Stimulated activated naive CD8-positive, alpha-beta T cell treated with anti-CD3 and anti-CD28 coated beads, Interleukin-15, amount 100 ng/mL, for 72 hours (primary cell): ENCODE data around the gene TEX51.
A peak's percentile ranks its signal among the peaks of the same experiment; 100 is the strongest.

Experiments used
- ATAC-seq: fragments of 150-1000 bp; cut with Tn5 transposase; 2 replicates; pipeline ENCODE4 v1.10.0; 2021; ENCODE audit warnings: mild to moderate bottlenecking, moderate library complexity
- DNase-seq, 2 donors: peaks; one replicate each; pipeline ENCODE4 v3.0.0; 2021 to 2022
- H3K27ac Mint-ChIP-seq, 2 donors: one replicate each; pipeline ENCODE4 v1.8.0; 2022; ENCODE audit warnings: mild to moderate bottlenecking in 2 of 2, mixed read lengths in 2 of 2, moderate library complexity in 2 of 2
- H3K27me3 Mint-ChIP-seq: one replicate; pipeline ENCODE4 v1.8.0; 2022; ENCODE audit warnings: mixed read lengths
- H3K4me1 Mint-ChIP-seq: one replicate; pipeline ENCODE4 v1.8.0; 2022; ENCODE audit warnings: mild to moderate bottlenecking, mixed read lengths
- H3K4me3 Mint-ChIP-seq, 2 donors: one replicate each; pipeline ENCODE4 v1.8.0; 2022; ENCODE audit warnings: mild to moderate bottlenecking in 2 of 2, mixed read lengths in 2 of 2, moderate library complexity in 1 of 2
- H3K9me3 Mint-ChIP-seq, 2 donors: one replicate each; pipeline ENCODE4 v1.8.0; 2022; ENCODE audit warnings: mixed read lengths in 2 of 2

TEX51 gene

GRCh38 chr2:126894585-126895182 is 4.0 kb upstream of the TEX51 start:
- Mint-ChIP-seq H3K4me3 (no peak overlapping the region), H3K9me3 (peaks cover 0 to 12% of the 10 kb centered on the region in 2 donors), H3K27ac (no peak overlapping the region), H3K27me3 (no peaks in the 10 kb centered on the region), H3K4me1 (no peaks in the 10 kb centered on the region)
- peak in 1 of 2 donors; percentile 6 for DNase-seq
- no peak for ATAC-seq

GRCh38 chr2:126895336-126895735 is 3.4 kb upstream of the TEX51 start:
- no peak for ATAC-seq
- Mint-ChIP-seq H3K27me3 (no peaks in the 10 kb centered on the region), H3K9me3 (peaks cover 0 to 12% of the 10 kb centered on the region in 2 donors), H3K27ac (no peak overlapping the region), H3K4me1 (no peaks in the 10 kb centered on the region), H3K4me3 (no peak overlapping the region)
- no peak for DNase-seq

GRCh38 chr2:126896471-126896870 is 2.2 kb upstream of the TEX51 start:
- Mint-ChIP-seq H3K4me3 (no peak overlapping the region), H3K9me3 (peaks cover 0 to 12% of the 10 kb centered on the region in 2 donors), H3K27me3 (no peaks in the 10 kb centered on the region), H3K27ac (no peak overlapping the region), H3K4me1 (no peaks in the 10 kb centered on the region)
- no peak for ATAC-seq
- no peak for DNase-seq

- Mint-ChIP-seq H3K9me3 (peaks cover 0 to 22% of the 10 kb centered on the region in 2 donors), H3K4me3 (no peak overlapping the region), H3K27ac (peak overlapping the region in 1 of 2 donors; percentile 8), H3K4me1 (no peaks in the 10 kb centered on the region), H3K27me3 (peaks cover 7% of the 10 kb centered on the region)
- DNase-seq = peak in 1 of 2 donors; percentile 4
- ATAC-seq = peak; percentile 30
Measured at GRCh38 chr2:126899616-126900185, 1.0 kb downstream of the TEX51 start.

- Mint-ChIP-seq H3K27me3 (peaks cover 7% of the 10 kb centered on the region), H3K9me3 (peaks cover 0 to 22% of the 10 kb centered on the region in 2 donors), H3K4me1 (peaks cover under 1% of the 10 kb centered on the region), H3K4me3 (no peak overlapping the region), H3K27ac (peak overlapping the region in 1 of 2 donors; percentile 23)
- no peak for ATAC-seq
- DNase-seq = peak in 1 of 2 donors; percentile 6
Measured at GRCh38 chr2:126900646-126901319, 2.1 kb downstream of the TEX51 start.

- no peak overlapping the region for H3K4me3 Mint-ChIP-seq
- peaks cover 7% of the 10 kb centered on the region for H3K4me1 Mint-ChIP-seq
- H3K27ac Mint-ChIP-seq = no peak overlapping the region
- H3K27me3 Mint-ChIP-seq = peaks cover 7% of the 10 kb centered on the region
- no peak for DNase-seq
- H3K9me3 Mint-ChIP-seq = peaks cover 0 to 22% of the 10 kb centered on the region in 2 donors
- ATAC-seq = peak; percentile 31
Measured at GRCh38 chr2:126901459-126901858, 2.8 kb downstream of the TEX51 start.

GRCh38 chr2:126902152-126902835 is 3.6 kb downstream of the TEX51 start:
- DNase-seq (no peak), ATAC-seq (no peak)
- Mint-ChIP-seq H3K27ac (no peak overlapping the region), H3K9me3 (peaks cover 0 to 22% of the 10 kb centered on the region in 2 donors), H3K4me1 (peaks cover 12% of the 10 kb centered on the region), H3K27me3 (peaks cover 7% of the 10 kb centered on the region), H3K4me3 (no peak overlapping the region)

GRCh38 chr2:126902859-126903258 is 4.2 kb downstream of the TEX51 start:
- Mint-ChIP-seq H3K27me3 (peaks cover 7% of the 10 kb centered on the region), H3K4me1 (peaks cover 12% of the 10 kb centered on the region), H3K4me3 (no peak overlapping the region), H3K9me3 (peaks cover 0 to 19% of the 10 kb centered on the region in 2 donors), H3K27ac (no peak overlapping the region)
- ATAC-seq (no peak), DNase-seq (no peak)

- ATAC-seq = no peak
- peaks cover 7% of the 10 kb centered on the region for H3K27me3 Mint-ChIP-seq
- H3K27ac Mint-ChIP-seq = no peak overlapping the region
Measured at GRCh38 chr2:126905991-126906390, 7.3 kb downstream of the TEX51 start.

GRCh38 chr2:126906781-126907180 is 8.1 kb downstream of the TEX51 start:
- Mint-ChIP-seq H3K27ac (peak overlapping the region in 1 of 2 donors; percentile 85), H3K27me3 (peaks cover 7% of the 10 kb centered on the region), H3K4me1 (peaks cover 20% of the 10 kb centered on the region), H3K9me3 (peaks cover 0 to 9% of the 10 kb centered on the region in 2 donors), H3K4me3 (no peak overlapping the region)
- DNase-seq (no peak), ATAC-seq (no peak)

More at GRCh38 chr2:126905991-126906390, 7.3 kb downstream of the TEX51 start:
- Mint-ChIP-seq H3K9me3 (peaks cover 0 to 9% of the 10 kb centered on the region in 2 donors), H3K4me3 (no peak overlapping the region), H3K4me1 (peaks cover 20% of the 10 kb centered on the region)
- no peak for DNase-seq

- peak overlapping the region in 1 of 2 donors; percentile 8 for H3K27ac Mint-ChIP-seq
- ATAC-seq (no peak), DNase-seq (no peak)
- peaks cover 0 to 9% of the 10 kb centered on the region in 2 donors for H3K9me3 Mint-ChIP-seq
- H3K4me3 Mint-ChIP-seq = no peak overlapping the region
- peaks cover 3% of the 10 kb centered on the region for H3K27me3 Mint-ChIP-seq
- peaks cover 20% of the 10 kb centered on the region for H3K4me1 Mint-ChIP-seq
Measured at GRCh38 chr2:126907671-126908070, 9.0 kb downstream of the TEX51 start.

GRCh38 chr2:126908721-126909177 is 10.1 kb downstream of the TEX51 start:
- Mint-ChIP-seq H3K27ac (no peak overlapping the region), H3K27me3 (no peaks in the 10 kb centered on the region), H3K4me3 (no peak overlapping the region), H3K4me1 (peaks cover 20% of the 10 kb centered on the region), H3K9me3 (peaks cover 0 to 5% of the 10 kb centered on the region in 2 donors)
- ATAC-seq (no peak), DNase-seq (no peak)

- H3K27ac Mint-ChIP-seq = no peak overlapping the region
- ATAC-seq (no peak), DNase-seq (no peak)
- no peak overlapping the region for H3K4me3 Mint-ChIP-seq
- no peaks in the 10 kb centered on the region for H3K9me3 Mint-ChIP-seq
- H3K4me1 Mint-ChIP-seq = peaks cover 20% of the 10 kb centered on the region
- H3K27me3 Mint-ChIP-seq = no peaks in the 10 kb centered on the region
Measured at GRCh38 chr2:126909366-126909765, 10.7 kb downstream of the TEX51 start.

- no peak for ATAC-seq
- no peak for DNase-seq
- Mint-ChIP-seq H3K27ac (no peak overlapping the region), H3K4me1 (peaks cover 20% of the 10 kb centered on the region), H3K9me3 (no peaks in the 10 kb centered on the region), H3K27me3 (no peaks in the 10 kb centered on the region), H3K4me3 (no peak overlapping the region)
Measured at GRCh38 chr2:126909781-126910180, 11.1 kb downstream of the TEX51 start.

GRCh38 chr2:126910637-126911036 is 11.9 kb downstream of the TEX51 start:
- Mint-ChIP-seq H3K27ac (no peak overlapping the region), H3K27me3 (no peaks in the 10 kb centered on the region), H3K4me1 (peaks cover 20% of the 10 kb centered on the region), H3K4me3 (no peak overlapping the region), H3K9me3 (no peaks in the 10 kb centered on the region)
- ATAC-seq (no peak), DNase-seq (no peak)
